ENCODE measurements around the gene TLNRD1. TPM values are rescaled to one million over a fixed set of nuclear protein-coding genes. Genes with fewer than 3 reads are reported as not detected.

TLNRD1 gene
- total RNA-seq, 1 experiment from 2014 or later: 22.5 TPM

GRCh38 chr15:81032818-81033217, 32.1 kb downstream of the TLNRD1 start:
- Histone ChIP-seq H3K4me2 (ENCODE audit: low read length) (no peak overlapping the region), H3K79me2 (ENCODE audit: insufficient read depth, low read length) (no peaks in the 10 kb centered on the region), H3K27ac (ENCODE audit: low read depth, low read length) (no peak overlapping the region), H3K27me3 (ENCODE audit: insufficient read depth, low read length) (no peaks in the 10 kb centered on the region), H4K20me1 (ENCODE audit: insufficient read depth) (no peaks in the 10 kb centered on the region), H3K4me3 (replicated peaks in 1 of 2; ENCODE audit: low read depth in 1 of 2, low read length in 2 of 2) (no peak overlapping the region), H3K36me3 (ENCODE audit: control insufficient read depth in 1 of 2, insufficient read depth in 2 of 2, low read length in 2 of 2) (no peaks in the 10 kb centered on the region), H3K4me1 (ENCODE audit: control insufficient read depth in 1 of 2, insufficient read depth in 2 of 2, low read length in 2 of 2) (peaks cover 0 to 6% of the 10 kb centered on the region in 2 experiments; a peak in 1 of 4 replicates), H3K9ac (ENCODE audit: low read length) (no peak overlapping the region), H2AFZ (ENCODE audit: low read depth, low read length, poor library complexity, severe bottlenecking) (no peak overlapping the region), H3K9me3 (ENCODE audit: control insufficient read depth in 1 of 2, insufficient read depth in 1 of 2, low read depth in 1 of 2, low read length in 2 of 2) (peaks cover 0 to 9% of the 10 kb centered on the region in 2 experiments; a peak in 1 of 4 replicates), H3K9me2 (ENCODE audit: insufficient read depth) (no peaks in the 10 kb centered on the region)
- TF ChIP-seq REST (IDR thresholded peaks at IDR 0.05; ENCODE audit: low read depth) (no peak), ZNF274 (IDR thresholded peaks at IDR 0.05; ENCODE audit: low read depth, low read length) (no peak), EGR1 (IDR thresholded peaks at IDR 0.05; ENCODE audit: low read depth) (no peak), CTCF (IDR thresholded peaks at IDR 0.05 in 2 of 3, conservative IDR thresholded peaks at IDR 0.05 in 1 of 3; ENCODE audit: borderline replicate concordance in 1 of 3, insufficient read depth in 1 of 3, low read depth in 2 of 3, low read length in 2 of 3) (no peak), CBX3 (IDR thresholded peaks at IDR 0.05; ENCODE audit: low read depth) (no peak), EZH2 (IDR thresholded peaks at IDR 0.05) (no peak), ZFX (IDR thresholded peaks at IDR 0.05) (no peak), POLR2AphosphoS5 (IDR thresholded peaks at IDR 0.05; ENCODE audit: low read depth, low read length) (no peak), YY1 (IDR thresholded peaks at IDR 0.05; ENCODE audit: extremely low read depth, insufficient replicate concordance, low read depth, low read length) (no peak), RAD21 (IDR thresholded peaks at IDR 0.05; ENCODE audit: low read depth) (no peak)
- RAD21 ChIA-PET (ENCODE audit: low non-redundant PET in 1 of 2, low total read pairs in 2 of 2, uncharacterized antibody in 2 of 2, unreplicated experiment in 2 of 2): no interaction called here
- CTCF ChIA-PET: no interaction called here
- DNase-seq (ENCODE audit: low read depth, low spot score): no peak
- no peak for ATAC-seq
- POLR2A ChIA-PET: no interaction called here
- BruUV-seq (replicated peaks): no TSS peak
- intact Hi-C loops (cut with micrococcal nuclease): no loop called here

Data from HCT116 (cell line).